GM18502 (cell line): ENCODE data around the gene NMRAL1.

Experiments used
- ATAC-seq: cut with Tn5 transposase; IDR thresholded peaks from one replicate; pipeline ENCODE4 v1.9.1; 2021; ENCODE audit warnings: mild to moderate bottlenecking; ENCODE audit not compliant: unreplicated experiment, poor library complexity

Gene NMRAL1

GRCh38 chr16:4474192-4474961 lies at the start of gene NMRAL1:
Gene NMRAL1, minus strand, starts transcription at chr16:4474625. Its CDS starts 493 bp downstream, at chr16:4474132.
- peak; percentile 48 for ATAC-seq

- no peak for ATAC-seq
Measured at GRCh38 chr16:4523686-4524085, 49.3 kb upstream of the NMRAL1 start.

DNA sequence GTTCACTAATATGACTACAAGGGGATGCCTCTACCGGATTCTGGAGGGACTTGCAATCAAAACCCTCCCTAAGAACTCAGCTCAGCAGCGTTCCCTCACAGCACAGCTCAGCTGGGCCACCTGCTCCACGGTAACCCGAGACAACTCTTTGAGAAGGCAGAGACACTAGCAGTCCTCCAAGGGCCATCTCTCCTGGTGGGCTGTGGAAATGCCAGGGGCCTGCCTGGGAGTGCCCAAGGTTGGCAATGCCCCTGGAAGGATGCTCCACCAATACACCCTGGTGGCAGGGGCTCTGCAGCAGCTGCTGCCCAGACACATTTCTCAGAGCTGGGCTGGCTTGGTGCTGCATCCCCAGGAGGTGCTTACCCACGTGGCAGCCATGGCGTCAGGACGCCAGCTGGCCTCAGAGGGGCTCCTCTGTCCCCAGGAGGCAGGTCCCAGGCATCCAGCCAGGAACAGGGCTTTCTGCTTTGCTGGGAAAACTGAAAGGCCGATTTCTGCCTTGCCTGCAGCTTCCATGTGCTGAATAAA lies 47.7 kb upstream of the NMRAL1 start:
- no peak for ATAC-seq

DNA sequence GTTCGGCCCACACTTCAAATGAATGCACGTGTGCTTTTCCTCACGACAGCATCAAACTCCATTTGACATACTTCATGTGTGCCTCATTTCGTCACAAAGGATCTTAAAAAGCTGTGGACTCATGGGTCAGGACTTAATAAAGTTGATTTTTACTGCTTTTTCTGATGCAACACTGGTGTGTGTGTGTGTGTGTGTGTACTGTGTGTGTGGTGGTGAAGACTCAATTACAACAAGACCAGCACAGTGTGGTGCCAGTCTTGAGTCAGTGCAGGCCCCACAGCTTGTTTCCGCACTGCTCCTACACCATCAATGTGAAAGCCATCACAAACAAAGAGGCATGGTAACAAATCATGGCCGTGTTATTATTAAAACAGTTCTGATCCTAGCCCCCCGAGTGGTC lies 46.5 kb upstream of the NMRAL1 start:
- no peak for ATAC-seq

DNA sequence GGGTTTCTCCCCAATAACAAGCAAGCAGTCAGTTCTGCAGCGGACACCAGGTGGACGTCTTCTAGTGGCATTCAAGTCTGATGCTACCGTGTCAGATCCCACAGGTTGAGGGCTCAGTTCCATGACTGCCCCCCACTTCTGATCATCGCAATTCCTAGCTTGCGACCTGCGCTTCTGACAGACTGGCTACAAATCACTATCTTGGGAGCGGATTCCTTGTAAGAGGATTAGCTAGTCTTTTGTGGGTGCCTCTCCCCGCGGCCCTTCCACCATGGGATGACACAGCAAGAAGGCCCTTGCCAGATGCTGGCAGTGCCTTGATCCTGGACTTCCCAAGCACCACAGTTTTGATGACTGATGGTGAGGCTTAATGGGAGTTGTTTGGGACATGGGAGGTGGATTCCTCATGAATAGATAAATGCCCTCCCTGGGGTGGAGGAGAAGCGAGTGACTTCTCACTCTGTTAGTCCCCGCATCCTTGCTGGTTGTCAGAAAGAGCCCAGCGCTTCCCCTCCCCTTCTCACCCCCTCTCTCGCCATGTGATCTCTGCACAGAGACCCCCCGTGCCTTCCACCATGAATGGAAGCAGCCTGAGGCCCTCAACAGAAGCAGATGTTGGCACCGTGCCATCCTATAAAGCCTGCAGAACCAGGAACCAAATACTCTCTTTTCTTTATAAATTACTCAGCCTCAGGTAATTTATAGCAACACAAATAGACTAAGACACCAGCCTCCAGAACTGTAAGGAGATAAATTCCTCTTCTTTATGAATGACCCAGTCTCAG lies 45.0 kb upstream of the NMRAL1 start:
- ATAC-seq = no peak

DNA sequence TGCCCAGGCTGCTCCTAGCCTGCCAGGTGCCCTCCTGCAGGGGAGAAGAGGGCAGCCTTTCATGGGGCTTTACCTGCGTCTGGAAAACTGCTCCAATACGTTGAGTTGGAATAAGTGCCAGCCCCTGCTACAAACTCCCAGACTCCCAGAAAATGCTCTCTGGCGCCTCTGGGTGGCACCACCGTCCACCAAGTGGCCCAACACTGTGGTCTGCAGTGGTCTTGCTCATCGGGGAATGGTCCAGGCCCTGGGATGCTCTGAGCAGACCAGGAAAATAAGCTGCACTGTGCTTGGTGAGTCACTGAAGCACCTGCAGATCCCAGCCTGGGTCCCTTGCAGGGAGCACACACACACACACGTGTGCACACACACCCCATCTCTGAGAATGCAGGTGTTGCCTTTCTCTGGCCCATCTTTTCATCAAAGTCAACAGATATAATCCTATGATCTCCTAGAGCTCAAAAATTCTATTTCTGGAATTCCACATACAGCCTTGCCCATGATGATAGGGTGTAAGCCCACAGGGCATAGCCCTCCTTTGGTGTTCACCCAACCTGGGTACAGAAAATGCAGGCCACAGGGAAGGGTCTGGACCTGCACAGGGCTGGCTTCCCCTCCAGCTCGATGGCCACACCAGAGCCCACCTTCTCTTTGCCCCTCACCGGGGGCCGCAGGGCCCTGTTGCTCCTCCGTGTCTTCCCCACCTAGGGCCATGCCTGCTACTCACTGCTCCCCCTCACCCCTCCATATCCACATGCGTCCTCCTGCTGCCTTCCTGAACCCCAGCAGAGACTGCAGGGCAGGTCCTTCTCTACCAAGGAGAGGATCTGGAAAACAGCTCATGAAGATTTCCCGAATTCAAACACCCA lies 43.6 kb upstream of the NMRAL1 start:
- no peak for ATAC-seq

DNA sequence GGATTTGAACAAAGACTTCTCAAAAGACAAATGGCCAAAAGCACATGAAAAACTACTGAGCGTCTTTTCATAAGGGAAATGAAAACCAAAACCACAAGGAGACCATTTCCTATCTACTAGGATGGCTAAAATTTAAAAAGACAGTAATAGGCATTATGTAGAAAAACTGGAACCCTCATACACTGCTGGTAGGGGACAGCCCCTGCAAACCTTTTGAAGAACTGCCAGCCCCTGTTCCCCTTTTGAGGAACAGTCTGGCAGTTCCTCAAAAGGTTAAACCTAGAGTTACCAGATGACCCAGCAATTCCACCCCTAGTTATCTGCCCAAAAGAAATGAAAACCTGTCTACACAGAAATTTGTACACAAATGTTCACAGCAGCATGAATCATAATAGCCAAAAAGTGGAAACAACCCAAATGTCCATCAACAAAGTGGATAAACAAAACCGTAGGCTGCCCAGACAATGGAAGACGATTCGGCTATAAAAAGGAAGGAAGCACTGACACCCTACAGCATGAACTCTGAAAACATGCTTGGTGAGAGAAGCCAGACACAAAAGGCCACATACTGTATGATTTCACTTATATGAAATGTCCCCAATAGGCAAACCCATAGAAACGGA lies 41.3 kb upstream of the NMRAL1 start:
- peak; percentile 61 for ATAC-seq

DNA sequence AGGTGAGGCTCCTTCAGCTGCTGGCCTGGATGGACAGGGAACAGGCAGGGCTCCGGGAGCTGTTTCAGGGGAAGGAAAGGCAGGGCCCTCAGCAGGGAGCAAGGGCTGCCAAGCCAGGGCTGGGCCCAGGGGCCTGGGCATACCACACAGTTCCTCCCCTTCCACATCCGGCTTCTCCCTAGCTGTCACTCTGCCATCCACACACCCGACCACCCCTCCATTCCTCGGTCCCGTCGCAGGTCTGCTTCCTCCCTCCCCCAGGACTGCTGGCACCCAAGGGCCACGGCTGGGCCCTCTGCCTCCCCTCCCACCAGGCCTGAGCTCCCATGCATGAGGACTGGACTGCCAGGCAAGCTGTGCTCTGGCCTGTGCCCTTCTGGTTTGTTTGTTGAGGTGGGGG lies 40.2 kb upstream of the NMRAL1 start:
- ATAC-seq = no peak

- no peak for ATAC-seq
Measured at GRCh38 chr16:4513881-4514280, 39.5 kb upstream of the NMRAL1 start.

GRCh38 chr16:4513086-4513860 lies 38.8 kb upstream of the NMRAL1 start:
- no peak for ATAC-seq

DNA sequence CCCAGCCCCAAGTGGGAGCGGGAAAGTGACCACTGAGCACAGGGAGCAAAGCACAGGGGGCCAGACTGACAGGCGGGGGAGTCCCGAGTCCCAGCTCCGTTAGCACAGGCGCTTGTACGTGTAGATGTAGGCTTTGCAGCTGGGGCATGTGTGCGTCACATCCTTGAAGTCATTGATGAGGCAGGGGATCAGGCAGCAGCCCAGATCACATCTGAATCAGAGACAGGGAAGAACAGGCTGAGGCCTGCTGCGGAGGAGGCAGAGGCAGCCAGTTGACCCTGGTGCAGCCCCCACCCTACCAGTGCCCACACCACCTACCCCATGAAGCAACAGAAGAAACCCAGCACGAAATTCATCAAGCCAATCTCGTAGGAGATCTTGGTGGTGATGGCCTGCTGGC lies 38.0 kb upstream of the NMRAL1 start:
- no peak for ATAC-seq

DNA sequence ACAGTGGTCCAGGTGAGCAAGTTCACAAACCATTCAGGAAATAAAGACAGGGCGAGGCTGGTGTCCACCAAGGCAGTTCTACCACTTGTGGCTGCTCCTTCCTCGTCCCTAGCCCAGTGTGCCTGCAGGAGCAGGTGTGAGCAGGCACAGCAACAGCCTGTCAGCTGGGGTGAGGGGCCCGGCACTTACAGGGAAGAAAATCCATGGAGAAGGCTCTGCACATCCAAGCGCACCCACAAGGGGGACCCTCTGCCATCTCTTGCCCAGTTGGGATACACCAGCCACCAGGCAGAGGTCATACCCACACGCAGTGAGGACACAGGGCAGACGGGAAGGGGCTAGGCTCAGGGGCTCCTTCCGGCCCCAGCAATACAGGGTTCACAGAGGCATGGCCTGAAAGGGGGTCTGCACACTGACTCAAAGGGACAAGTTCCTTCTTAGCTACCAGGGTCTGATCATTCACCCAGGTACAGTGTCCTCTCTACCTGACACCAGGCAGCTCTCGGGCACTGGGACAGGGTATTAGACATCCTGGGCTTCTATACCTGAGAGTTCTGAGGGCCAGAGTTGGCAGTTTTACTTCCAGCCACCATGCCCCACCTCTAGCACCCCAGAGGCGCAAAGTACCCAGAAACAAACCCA lies 37.1 kb upstream of the NMRAL1 start:
- ATAC-seq = no peak

DNA sequence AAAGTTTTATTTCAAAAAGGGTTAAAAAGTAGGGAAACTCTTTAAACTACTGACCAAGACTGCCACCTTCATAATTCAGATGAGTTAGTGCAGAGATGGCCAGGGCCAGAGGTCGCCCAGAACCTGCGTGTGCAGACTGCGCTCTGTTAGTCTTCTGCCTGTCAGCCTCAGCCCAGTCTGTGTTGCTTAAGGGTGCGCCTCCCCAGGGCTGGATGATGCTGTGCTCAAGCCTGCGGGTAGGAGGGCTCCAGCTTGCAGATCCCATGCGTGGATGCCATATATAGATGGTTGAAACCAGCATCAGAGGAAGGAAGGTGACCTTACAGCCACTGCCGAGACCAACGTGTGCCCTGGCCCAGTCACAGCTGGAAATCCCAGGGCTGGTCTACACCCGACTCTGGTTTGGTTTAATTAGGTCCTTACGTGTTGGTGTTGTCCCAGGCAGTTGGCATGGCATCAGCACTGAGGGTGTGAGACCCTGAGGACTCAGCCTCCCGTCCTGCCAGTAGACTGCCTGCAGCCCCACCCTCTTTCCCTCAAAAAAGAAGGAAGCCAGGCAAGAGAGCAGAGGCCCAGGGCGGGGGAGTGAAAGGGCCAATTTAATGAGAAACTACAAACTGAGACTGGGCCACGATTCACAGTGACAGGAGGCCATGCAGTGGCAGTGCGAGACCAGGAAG lies 36.5 kb upstream of the NMRAL1 start:
- no peak for ATAC-seq

- ATAC-seq = no peak
Measured at GRCh38 chr16:4510131-4510530, 35.7 kb upstream of the NMRAL1 start.

- no peak for ATAC-seq
Measured at GRCh38 chr16:4509420-4509819, 35.0 kb upstream of the NMRAL1 start.

GRCh38 chr16:4508806-4509205 lies 34.4 kb upstream of the NMRAL1 start:
- no peak for ATAC-seq

DNA sequence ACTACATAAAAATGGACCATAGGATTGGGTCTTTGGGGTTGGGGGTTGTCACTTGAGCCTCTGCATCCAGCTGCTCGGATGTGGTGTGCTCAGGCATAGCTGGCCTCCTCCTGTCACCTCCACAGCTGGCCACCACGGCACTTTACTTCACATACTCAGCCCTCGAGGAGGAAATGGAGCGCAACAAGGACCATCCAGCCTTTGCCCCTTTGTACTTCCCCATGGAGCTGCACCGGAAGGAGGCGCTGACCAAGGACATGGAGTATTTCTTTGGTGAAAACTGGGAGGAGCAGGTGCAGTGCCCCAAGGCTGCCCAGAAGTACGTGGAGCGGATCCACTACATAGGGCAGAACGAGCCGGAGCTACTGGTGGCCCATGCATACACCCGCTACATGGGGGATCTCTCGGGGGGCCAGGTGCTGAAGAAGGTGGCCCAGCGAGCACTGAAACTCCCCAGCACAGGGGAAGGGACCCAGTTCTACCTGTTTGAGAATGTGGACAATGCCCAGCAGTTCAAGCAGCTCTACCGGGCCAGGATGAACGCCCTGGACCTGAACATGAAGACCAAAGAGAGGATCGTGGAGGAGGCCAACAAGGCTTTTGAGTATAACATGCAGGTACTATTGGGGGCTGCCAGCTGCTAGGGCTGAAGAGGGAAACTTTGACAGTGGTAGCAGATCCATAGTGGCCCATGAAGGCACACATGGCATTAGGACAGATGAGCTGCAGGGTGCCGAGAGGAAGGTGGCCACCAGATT lies 33.3 kb upstream of the NMRAL1 start:
- no peak for ATAC-seq

DNA sequence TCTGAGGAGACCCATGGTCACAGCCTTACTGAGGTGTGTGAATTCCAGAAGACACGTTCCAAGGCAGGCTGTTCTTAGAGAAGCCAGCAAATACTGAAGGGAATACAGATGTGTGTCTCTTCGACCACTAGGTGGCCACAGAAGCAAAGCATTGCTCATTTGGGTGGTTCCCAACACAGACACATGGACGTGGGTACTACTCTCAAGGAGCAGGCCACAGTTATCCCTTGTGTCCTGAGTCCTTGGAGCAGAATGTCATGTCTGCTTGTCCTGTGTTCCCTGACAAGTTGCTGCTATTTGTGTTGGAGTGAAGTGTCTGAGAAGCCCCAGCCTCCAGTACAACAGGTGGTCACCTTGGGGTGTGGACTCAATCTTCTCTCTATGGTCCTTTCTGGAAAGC lies 32.0 kb upstream of the NMRAL1 start:
- peak; percentile 57 for ATAC-seq
